LHCN-M2 (cell line): ENCODE data around the gene TOM1L2. TPM values are rescaled to one million over a fixed set of nuclear protein-coding genes. Genes with fewer than 3 reads are reported as not detected.
"Not testable (repeated sequence)": the region's sequence is repeated elsewhere in the genome, so short reads cannot be mapped to it uniquely, and the experiment has no call there.

Experiments used
- DNase-seq: peaks from one replicate; pipeline ENCODE4 v3.0.0-alpha.2; 2012; ENCODE audit warnings: low read depth
- total RNA-seq: library from RNA; depleted of rRNA; stranded (reverse); fragments of >200 nt; gene quantifications from 2 replicates; pipeline ENCODE4 v1.2.3, GENCODE V29; 2014

TOM1L2 gene
- total RNA-seq, 1 experiment from 2014 or later, result 39.2 TPM

DNA sequence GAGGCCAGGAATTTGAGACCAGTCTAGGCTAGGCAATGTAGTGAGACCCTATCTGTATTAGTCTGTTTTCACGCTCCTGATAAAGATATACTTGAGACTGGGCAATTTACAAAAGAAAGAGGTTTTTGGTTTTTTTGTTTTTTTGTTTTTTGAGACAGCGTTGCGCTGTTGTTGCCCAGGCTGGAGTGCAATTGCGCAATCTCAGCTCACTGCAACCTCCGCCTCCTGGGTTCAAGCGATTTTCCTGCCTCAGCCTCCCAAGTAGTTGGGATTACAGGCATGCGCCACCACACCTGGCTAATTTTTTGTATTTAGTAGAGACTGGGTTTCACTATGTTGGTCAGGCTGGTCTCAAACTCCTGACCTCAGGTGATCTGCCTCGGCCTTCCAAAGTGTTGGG, 23.7 kb upstream of the TOM1L2 start:
- DNase-seq, result not testable (repeated sequence)

DNA sequence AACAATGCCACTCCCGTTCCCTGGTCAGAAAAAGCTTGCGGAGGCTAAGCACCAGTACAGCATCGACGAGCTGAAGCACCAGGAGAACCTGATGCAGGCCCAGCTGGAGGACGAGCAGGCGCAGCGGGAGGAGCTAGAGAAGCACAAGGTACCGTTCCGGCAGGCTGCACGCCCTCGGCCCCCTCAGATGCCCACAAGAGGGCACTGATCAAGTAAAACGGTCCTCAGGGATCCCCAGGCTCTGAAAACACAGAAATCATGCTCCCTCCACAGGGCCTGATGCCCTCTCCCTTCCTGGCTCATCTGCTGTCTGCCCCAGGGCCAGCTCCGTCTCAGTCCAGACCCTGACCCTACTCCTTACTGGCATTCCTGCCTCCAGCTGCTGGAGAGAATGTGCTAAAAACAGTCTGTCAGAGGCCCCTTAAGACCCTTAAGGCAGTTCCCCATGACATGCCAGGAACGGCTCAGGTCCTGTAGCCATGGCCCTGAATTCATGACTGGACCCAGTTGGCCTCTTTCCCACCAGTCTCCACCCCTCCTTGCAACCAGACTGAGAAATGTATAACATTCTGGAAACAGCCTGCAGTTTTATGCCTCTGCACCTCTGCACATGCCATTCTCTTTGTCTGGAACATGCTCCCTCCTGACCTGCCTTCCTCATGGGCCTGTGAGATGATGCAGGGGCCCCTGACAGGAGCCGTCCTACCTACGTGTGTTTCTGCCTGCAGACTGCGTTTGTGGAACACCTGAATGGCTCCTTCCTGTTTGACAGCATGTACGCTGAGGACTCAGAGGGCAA, 22.3 kb upstream of the TOM1L2 start:
- peak; percentile 15 for DNase-seq

DNA sequence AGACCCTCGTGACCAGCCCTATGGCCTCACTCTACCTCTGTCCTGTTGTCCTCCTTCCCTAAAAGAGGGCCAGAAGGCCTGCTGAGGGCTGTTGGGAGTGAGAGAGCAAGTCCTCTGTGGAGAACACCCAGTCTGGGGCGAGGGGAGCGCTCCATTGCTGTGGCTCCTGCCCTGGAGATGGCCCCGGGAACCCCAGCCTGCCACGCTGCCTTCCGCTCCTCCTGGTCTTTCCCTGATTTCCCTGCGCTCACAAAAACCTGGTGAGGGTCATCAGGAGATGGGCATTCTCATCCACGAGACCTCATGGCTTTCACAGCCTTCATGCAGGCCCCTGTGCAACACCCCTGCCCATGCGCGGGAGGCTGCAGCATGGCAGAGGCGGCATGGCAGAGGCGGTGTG, 21.7 kb upstream of the TOM1L2 start:
- DNase-seq, result no peak

DNA sequence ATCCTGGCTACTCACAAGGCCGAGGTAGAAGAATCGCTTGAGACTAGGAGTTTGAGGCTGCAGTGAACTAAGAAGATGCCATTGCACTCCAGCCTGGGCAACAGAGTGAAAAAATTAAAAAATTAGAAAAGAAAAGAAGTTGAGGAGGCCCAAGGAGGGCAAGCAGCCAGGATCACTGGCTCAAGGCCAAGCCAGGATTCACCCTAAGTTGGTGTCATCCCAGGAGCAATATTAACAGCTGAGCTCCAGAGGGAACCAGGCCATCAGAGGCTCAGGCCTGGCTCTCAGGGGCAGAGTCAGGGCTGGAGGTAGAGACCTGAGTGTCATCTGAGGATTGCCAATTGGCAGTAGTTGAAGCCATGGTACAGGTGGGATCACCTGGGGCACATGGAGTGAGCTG, 21.2 kb upstream of the TOM1L2 start:
- peak; percentile 46 for DNase-seq

DNA sequence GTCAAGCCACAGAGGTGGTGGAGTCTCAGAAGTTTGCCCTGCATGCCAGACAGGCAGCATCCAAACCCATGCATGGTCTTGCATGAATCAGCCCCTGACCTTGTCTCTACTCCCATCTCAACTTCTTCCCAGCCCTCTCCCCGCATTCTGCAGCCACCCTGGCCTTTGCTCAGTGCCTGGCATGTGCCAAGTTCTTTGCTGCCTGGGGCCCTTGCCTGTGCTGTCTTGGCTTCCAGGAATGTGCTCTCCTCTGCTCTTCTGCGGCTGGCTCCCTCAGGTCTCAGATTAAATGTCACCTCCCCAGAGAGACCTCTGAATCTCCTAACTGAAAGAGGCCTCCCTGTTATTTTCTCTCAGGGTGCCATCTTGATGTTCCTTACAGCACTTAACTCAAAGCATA, 18.1 kb upstream of the TOM1L2 start:
- DNase-seq, result peak; percentile 26

DNA sequence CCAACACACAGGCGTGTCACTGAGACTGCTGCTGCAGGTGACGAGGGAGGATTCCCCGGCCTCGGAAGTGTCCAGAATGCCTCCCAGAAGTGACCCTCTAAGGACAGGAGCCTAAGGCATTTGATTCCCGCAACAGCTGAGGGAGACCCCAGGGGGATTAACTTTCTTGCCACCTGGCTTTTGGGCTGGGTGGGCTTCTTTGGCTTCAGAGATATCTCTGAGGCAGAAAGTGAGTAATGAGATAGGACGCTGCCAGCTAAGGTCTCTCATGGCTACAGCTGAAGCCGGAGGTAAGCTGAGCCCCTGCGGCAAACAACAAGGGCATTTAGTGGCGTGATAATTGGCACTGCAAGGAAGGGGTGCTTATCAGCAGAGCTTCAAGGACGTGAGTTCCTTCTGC, 17.4 kb upstream of the TOM1L2 start:
- no peak for DNase-seq

DNA sequence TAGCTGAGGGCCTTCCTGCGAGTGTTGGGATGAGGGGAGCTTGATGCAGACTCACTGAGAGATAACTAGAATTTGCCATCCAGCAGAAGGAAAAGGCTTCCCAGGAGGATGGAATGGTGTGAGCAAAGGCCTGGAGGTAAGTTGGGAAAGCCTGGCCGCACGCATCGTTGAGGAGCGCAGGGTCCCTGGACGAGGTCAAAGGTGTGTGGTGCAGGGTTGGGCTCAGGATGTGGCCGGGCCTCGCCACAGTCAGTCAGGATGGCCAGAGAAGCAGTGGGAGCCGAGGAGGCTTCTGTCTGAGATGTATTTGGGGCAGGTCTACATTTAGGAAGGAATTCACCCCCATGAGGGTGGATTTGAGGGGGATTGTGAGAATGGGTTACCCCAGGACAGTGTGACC, 16.9 kb upstream of the TOM1L2 start:
- no peak for DNase-seq

DNA sequence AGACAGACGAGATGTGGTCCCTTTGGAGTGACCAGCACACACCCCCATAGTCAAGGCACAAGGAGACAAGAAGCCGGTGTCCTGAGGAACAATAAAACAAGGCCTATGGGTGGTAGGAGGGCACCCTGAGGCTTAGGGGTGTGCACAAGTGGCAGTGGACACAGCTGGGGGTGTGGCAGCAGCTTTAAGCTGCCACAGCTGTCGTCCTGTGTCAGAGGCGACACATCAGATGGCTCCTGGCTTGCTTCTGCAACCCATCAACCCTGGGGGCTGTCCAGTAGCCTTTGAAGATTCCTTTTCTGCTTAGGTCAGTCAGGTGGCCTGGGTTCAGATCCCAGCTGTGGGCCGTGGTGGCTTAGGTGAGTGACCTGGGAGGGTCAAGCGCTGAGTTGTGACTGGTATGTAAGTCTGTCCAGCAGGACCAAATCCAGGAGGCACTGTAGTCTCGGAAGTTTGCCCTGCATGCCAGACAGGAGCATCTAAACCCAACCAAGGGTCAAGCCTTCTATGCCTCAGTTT, 16.3 kb upstream of the TOM1L2 start:
- DNase-seq, result peak; percentile 73

DNA sequence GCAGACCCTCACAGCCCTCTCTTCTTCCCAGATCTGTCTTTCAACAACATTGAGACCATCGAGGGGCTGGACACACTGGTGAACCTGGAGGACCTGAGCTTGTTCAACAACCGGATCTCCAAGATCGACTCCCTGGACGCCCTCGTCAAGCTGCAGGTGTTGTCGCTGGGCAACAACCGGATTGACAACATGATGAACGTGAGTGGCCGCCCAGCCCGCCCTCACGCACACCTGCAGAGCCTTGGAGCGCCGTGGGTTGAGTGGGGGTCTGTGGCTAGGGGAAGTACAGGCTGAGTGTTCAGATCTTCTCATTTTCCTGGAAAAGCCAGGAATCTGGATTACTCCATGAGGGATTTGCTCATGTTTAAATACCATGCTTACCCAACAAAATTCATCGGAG, 15.7 kb upstream of the TOM1L2 start:
- no peak for DNase-seq

DNA sequence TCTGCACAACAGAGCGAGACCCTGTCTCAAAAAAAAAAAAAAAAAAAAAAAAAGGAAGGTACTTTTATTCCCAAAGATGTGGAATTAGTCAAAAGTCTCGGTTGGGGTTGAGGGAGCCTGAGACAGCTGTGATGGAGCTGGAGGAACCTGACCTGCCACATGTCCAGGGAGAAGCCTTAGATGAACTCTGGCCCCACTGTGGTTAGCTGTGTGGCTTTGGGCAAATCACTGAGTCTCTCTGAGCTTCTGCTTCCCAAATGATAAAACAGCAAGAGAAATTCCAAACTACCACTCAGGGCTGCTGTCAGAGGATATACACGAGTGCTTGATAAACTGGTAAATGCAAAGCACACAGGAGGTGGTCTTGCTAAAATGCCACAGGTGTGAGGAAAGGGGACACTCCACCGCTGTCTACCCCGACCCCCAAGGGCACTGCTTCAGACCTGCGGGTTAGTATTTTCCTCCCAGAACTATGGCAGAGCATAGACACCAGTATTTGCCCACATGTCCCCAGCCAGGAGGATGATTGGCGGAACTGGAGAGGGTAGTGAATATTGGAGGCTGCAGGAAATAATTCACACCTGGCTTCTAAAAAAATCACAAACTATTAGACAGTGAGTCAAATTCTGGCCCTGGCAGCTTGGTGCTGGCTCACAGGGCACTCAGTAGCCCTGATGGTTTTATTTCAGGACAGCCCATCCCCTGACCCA, 15.1 kb upstream of the TOM1L2 start:
- no peak for DNase-seq

DNA sequence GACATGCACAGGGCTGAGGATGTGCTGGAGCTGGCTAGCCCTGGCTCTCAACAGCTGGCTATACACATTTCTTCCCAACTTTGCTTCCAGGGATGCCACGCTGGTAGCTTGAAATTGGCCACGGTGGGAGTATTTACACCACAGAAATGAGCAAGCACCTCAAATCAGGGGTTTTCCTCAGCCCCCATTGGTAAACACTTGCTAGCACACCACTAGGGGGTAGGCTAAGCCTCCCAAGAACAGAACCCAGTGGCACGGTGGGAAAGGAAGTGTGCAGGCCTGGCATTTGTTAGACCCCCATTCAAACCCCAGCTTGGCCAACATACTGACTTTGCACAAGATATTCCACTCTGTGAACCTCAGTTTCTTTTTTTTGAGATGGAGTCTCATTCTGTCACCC, 13.4 kb upstream of the TOM1L2 start:
- DNase-seq, result no peak

DNA sequence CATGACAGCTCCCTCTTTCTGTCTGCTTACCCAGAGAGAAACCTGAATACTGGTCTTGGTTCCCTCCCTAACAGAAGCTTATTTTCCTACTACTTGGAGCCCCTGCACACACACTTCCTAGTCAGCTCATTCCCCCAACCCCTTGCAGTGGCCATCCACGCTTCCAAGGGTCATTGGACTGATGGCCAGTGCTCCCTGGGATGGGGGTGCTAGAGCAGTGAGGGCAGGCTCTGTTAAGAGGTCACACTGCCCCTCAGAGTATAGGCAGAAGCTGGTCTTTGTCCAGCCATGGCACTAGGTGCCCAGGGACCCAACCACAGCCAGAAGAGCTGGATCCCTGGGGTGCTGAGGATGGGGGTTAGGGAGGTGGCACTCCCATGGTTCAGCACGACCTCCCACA, 13.0 kb upstream of the TOM1L2 start:
- DNase-seq, result no peak

DNA sequence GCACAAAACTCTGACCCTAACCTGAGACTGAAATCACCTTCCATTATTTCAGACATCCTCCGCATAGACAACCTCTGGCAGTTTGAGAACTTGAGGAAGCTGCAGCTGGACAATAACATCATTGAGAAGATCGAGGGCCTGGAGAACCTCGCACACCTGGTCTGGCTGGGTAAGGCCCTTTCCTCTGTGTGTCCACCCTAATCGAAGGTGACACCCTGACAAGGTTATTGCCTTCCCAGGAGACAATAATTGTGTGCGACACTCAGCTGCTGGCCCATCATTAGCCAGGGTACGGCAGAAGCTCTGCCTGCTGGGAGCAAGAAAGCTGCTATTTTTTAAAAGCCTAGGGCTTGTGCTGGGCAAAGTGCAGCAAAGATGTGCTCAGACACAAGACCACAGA, 11.6 kb upstream of the TOM1L2 start:
- DNase-seq, result no peak

DNA sequence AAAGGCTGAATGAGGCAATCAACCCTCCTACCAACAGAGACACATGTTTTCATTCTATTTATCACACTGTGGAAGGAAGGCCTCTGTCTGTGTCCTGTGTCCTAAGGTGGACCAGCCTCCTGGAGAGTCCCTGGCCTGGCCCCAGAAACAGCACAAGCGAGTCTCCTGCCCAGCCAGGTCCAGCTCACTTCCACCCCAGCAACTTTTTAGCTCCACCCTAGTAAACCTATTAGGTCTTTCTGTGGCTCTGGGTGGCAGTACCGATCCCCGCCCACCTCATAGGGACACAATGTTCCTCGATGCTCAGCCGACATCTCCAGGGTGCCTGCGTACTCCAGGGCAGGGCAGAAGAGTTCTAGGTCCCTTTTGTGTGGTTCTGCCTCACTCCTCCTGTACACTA, 11.2 kb upstream of the TOM1L2 start:
- no peak for DNase-seq

DNA sequence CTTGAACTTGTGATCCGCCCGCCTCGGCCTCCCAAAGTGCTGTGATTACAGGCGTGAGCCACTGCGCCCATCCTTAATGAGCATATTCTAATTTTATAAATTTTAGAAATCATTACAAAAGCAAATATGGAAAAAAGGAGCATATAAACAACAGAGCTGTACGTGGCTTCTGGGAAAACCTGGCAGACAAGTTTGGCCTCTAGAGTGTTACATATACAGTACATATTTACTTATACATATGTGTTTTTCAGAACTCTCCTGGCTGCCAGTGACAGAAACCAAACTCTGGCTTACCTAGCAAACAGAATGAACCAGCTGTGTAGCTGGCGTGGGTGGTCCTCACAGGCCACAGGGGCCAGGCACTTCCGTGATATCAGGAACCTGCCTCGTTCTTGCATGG, 10.6 kb upstream of the TOM1L2 start:
- DNase-seq, result no peak

DNA sequence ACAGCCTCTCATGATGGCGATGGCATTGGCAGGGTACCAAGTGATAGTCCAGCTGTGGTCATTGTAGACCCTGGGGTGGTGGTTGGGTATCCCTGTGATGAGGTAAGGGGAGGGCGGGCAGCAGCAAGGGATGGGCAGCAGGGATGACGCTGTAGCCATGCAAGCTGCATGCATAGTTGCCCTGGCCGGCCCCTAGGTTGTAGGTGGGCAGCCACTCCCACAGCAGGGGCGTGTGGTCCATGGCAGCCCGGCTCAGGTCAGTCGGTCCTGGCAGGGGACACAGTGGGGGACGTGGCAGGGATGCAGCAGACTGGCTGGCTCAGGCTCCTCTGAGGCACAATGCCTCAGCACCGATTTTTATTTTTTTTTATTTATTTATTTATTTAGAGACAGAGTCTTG, 9.1 kb upstream of the TOM1L2 start:
- no peak for DNase-seq

DNA sequence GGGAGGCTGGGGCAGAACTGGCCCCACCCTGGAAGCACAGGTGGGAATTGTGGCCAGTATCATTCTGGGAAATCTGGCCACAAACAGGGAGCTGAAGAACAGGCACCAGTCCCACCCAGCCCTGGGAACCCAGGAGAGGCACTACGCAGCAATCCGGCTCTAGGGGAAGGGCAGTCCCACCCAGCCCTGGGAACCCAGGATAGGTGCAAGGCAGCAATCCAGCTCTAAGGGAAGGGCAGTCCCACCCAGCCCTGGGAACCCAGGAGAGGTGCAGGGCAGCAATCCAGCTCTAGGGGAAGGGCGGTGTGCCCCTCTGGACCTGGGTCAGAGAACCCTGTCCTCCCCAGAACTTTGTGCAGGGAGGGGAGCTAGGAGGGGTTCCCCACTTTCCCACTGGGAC, 7.6 kb upstream of the TOM1L2 start:
- no peak for DNase-seq

DNA sequence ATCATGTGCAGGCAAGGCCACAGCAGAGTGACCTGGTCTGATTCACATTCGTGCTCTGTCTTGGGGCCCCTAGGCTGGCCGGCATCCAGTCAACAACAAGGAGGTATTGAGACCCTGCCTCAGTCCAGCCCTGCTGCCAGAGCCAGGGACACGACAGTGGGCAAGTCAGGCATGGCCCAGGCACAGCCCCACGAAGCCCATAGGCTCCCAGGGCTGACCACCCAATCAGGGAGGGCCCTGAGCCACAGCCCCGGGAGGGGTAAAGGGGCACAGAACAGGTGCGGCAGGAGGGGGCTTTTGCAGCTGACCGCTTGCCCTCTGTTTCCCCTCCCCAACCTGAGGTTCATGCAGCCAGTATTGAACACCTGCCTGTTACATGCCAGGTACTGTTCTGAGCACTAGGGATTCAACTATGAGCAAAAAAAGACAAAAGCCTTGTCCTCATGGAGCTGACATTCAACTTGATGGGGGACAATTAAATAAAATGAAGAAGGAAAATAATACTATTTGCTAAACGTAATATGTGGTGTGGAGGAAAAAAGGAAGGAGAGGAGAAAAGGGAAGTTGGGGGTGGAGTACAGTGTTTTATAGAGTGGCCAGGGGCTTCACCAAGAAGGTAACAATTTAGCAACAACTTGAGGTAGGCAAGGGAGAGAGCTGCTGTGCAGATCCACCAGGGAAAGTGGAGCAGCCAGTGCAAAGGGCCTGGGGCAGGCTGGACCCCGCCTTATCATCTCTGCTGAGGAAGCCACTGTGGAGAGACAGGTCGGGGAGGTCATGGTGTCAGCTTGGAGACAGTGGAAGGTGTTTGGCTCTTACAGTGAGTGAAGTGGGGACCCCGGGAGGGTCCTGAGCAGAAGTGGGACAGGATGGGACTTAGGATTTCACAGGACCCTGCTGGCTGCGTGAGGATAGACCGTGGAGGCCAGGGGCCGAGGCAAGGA, 6.6 kb upstream of the TOM1L2 start:
- no peak for DNase-seq

DNA sequence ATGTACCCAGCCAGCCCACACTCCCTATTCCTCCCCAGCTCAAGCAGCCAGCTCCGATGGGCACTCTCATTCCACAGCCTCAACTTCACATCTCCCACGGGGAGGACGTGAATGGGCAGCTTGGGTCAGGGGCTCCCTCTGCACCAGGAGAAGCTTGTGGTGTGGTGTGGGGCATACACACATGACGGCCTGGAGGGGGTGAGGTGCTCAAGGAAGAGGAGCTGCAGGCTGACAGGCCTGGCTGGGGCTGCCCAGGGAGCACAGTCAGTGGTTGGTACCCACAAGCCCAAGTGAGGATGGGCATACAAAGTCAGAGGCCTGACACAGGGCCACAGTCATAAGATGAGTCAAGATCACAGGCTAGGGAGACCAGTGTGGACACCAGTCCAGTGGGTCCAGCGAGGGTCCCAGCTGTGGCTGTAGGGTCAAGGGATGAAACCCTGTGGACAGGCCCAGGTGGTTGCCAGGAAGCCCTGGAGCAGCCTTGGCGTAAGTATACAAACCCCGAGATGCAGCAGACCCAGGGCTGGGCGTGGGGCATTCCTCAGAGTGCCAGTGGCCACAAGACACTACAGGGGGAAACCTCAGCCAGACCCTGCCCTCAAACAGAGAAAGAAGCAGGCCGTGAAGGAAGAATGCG, 4.9 kb upstream of the TOM1L2 start:
- no peak for DNase-seq

DNA sequence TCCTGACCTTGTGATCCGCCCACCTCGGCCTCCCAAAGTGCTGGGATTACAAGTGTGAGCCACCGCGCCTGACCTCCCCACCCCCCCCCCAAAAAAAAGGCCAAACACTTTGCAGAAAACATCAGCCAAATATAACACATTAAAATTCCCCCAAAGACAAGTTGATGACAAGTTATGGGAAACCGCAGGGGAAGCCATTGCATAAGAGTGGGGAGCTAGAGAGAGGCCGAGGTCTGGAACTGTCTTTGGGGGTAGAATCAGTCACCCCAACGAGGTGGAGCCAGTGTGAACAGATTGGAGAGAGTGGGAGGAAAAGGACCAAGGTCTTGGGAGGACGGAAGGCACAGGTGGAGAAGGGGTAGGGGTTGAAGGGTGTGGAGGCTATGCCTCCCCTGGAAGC, 3.2 kb upstream of the TOM1L2 start:
- no peak for DNase-seq

DNA sequence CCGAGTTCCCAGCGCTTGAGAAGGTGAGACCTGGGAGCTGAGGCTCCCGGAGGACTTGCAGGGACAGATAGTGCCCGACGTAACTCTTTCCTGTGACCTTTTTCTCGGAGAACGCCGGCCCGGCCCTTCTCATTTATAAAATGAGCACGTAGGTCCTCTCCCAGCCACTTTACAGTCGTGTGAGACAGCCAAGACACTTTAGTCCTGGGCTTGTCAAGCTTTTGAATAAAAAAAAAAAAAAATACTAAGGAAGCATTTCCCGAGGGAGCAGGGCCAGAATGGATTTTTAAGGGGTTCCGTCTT, 703 bp upstream of the TOM1L2 start:
- no peak for DNase-seq
